HG02943 (cell line): ENCODE measurements around the gene CFAP73.
"Not testable (repeated sequence)": the region's sequence is repeated elsewhere in the genome, so short reads cannot be mapped to it uniquely, and the experiment has no call there.

Source experiments
- ATAC-seq: cut with Tn5 transposase; IDR thresholded peaks from one replicate; pipeline ENCODE4 v1.9.1; 2021; ENCODE audit warnings: mild to moderate bottlenecking, low read depth, moderate library complexity; ENCODE audit not compliant: unreplicated experiment

CFAP73 gene

GRCh38 chr12:113149361-113150150 lies at the start of gene CFAP73:
CFAP73 (plus strand) TSS chr12:113149724; CDS start chr12:113149858, 134 bp downstream.
- no peak for ATAC-seq

- no peak for ATAC-seq
Observed at GRCh38 chr12:113099764-113100163, 49.8 kb upstream of the CFAP73 start.

DNA sequence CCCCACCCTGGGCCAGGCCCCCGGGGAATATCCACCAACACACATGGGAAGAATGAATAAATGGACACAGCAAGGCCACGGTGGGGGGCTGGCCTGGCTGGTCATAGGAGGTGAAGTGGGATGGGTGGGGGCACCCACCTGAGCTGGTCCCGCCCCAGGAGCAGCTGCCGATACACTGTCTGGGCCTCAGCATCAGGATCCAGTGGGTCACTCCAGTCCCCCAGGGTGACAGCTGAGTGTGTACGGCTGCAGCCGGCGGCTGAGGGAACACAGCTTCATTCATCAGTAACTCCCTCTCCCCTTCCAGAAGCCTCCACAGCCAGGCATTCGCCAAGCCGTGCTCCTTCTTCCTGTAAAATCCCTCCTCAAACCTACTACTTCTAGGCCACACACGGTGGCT lies 47.8 kb upstream of the CFAP73 start:
- no peak for ATAC-seq

DNA sequence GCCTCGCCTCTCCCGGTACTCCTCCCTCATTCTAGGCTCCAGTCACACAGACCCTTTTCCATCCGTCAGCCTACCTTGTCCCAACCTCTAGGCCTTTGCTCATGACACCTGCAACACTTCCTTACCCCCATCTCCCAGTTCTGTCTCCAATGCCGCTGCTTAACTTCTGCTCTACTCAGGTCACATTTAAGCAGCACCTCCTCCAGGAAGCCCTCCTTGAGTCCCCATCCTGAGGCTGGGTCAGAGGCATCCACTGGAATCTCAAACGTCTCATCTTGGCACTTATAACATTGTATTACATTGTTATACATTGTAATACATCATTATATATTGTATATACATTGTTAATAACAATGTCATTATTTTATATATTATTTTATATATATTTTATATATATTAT lies 46.7 kb upstream of the CFAP73 start:
- ATAC-seq = no peak

GRCh38 chr12:113103756-113104450 lies 45.6 kb upstream of the CFAP73 start:
- ATAC-seq = no peak

DNA sequence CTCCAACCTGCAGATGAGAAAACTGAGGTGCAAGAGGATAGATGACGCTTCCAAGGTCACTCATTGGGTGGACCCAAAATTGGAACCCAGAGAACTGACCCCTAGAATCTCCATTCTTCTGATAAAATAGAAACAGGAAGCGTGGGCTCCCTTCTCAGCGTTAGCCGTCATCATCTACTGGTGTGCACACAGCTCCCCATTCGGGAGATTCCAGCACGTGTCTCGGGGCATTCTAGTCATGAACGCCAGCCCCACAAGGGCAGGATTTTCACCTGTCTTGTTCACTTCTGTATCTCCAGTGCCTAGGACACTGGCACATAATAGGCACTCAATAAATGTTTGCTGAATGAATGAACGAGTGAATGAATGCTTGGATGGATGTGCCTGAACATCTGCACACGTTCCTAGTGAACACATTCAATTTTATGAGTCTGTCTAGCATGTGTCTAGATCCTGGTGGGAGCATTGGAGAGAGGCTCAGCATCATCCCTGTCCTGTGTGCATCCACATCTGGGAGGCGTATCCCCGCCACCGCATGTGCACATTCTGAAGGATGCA lies 44.5 kb upstream of the CFAP73 start:
- ATAC-seq = no peak

- ATAC-seq = no peak
Observed at GRCh38 chr12:113105606-113106271, 43.8 kb upstream of the CFAP73 start.

GRCh38 chr12:113106361-113106760 lies 43.2 kb upstream of the CFAP73 start:
- ATAC-seq = no peak

DNA sequence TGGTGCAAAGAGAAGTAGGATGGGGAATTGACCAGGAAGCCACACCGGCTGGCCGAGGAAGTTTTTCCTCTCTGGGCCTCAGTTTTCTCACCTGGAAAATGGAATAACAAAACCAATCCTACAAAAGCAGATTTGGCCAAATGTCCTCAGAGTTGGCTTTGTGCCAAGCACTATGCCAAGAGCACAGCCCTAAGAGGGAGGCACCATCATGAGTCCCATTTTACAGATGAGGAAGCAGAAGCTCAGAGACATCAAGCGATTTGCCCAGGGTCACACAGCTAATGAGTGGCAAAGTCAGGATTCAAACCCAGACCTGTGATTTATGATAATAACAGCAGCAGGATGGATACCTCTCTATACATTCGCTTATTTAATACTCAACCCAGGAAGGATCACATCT lies 41.2 kb upstream of the CFAP73 start:
- ATAC-seq = no peak

DNA sequence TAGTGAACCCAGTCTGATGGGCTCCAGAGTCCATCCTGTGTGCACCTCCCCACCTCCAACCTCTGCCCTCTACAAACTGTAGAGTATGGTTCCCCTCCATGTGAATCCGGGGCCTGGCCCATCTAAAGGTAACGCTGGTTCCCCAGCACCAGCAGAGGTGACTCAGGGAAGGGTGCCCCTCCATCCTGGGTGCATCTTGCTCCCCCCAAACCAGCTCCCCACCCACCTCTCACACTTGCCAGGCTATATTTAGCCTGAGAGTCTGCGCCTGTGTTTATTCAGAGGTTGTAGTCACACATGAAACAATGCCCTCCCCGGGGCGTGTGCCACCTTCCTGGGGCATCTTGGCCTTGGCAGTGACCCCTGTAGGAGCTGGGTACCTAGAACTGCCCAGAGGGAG lies 40.2 kb upstream of the CFAP73 start:
- no peak for ATAC-seq

DNA sequence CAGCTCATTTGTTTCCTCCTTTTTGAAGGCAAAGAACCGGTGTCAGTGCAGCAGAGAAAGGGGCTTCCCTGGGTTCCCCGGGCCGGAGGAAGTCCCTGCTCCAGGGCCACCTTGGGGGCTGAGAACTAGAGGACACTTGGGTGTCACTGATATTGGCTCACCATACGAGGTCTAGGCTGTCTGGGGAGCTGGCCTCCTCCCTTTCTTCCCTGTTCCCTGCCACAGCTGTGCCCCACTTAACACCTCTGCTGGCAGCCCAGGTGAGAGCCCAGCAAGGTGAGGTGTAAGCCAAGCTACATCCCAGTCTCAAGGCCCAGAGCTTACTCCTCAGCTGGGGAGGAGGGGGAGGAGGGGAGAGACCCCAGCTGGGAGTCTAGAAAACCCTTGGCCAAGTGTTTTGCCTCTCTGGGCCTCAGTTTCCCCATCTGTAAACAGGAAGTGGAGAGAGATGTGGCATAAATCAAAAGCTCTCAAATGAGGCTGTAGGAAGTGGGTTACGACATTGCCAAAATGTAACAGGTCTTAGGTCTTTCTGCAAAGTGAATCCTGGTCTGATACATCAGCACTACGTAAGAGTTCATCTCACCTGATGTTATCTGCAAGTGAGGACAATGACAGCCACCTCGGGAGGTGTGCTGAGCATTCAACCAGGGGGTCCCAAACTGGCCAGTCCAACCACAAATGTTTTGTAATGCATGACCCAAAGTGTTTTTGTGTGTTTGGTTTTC lies 39.5 kb upstream of the CFAP73 start:
- ATAC-seq = no peak

- ATAC-seq = no peak
Observed at GRCh38 chr12:113111247-113111646, 38.3 kb upstream of the CFAP73 start.

- ATAC-seq = no peak
Observed at GRCh38 chr12:113112043-113112899, 37.3 kb upstream of the CFAP73 start.

- ATAC-seq = no peak
Observed at GRCh38 chr12:113113397-113113796, 36.1 kb upstream of the CFAP73 start.

DNA sequence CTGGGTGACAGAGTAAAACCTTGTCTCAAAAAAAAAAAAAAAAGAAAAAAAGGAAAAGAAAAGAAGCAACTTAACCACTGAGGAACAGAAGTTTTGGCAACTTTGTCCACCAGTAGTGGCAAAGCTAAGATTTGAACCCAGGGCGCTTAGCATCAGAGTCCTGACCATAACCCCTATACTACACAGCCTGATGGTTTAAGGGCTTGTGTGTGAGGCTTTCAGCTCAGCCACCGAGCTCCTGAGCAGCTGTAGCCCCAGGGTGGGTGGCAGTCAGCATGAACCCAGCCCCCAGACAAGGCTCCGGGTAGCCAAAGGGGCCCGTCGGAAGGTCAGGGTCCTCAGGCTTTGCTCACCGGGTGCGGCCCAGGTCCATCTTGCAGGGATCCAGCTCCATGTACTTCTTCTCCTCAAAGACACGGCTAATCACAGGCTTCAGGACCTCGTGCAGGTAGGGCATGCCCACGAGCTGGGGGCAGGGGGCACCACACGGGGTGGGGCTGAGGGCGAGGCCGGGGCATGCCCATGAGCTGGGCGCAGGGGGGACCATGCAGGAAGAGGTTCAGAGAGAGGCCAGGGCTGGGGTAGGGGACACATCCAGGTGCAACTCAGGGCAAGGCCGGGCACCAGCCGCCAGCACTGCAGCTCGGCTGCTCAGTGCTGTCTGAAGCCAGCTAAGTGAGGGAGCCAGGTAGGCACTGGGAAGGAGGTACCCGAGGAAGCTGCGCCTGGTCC lies 34.9 kb upstream of the CFAP73 start:
- no peak for ATAC-seq

DNA sequence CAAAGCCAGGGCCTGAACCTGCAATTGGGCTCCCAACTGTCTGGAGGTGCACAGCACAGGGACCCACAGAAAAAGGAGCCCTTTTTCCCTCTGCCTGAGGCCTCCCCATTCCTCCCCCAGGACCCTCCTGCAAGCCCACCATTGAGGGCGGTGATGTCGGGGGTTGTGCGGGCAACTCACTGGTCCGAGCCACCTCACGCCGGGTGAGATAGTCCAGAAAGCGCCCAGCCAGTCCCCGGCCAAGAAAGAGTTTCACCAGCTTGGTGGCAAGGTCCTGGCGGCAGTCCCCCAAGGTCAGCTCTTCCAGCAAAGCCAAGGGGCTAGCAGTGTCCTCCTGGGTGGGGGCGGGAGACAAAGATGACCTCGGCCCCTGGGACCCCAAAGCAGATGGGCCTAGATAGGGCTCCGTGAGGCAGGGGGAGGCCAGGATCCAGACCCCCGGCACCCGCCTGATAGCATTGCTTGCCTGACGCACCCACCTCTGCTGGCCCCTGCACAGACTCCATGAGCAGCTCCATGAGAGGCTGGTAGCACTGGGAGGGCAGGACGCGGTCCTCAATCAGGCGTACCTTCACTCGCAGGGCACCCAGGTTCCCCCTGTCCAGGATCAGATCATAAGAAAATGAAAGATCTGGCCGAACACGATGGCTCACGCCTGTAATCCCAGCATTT lies 33.9 kb upstream of the CFAP73 start:
- no peak for ATAC-seq

DNA sequence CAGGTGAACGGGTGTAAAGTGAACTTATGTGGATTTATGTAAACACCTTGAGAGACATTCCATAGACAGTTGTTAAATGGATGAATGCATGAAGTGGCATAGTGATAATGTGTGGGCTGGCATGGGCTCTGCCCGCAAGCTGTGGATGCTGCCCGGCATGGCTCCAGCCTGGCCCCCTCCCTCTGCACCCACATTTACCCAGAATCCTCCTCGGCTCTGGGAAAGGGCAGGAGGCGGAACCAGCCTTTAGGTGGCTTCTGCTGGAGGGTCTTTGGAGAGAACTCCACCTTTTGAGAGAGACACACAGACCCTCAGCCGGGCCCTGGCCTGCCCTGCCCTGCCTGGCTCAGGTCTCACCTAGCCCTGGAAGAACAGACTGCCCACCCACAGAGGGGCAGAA lies 32.6 kb upstream of the CFAP73 start:
- no peak for ATAC-seq

- ATAC-seq = not testable (repeated sequence)
Observed at GRCh38 chr12:113117684-113118083, 31.8 kb upstream of the CFAP73 start.
